Loucy (cell line): ENCODE measurements around the gene IFITM1.
A peak's percentile ranks its signal among the peaks of the same experiment; 100 is the strongest.

ENCODE experiments used
- H2AFZ ChIP-seq: fragments of 200-600 bp; sonication (generic); 2 replicates; pipeline ENCODE4 v1.6.0; 2016; ENCODE audit warnings: antibody characterized with exemption, mild to moderate bottlenecking, low read length, moderate library complexity
- H3F3A ChIP-seq: fragments of 200-600 bp; 2 replicates; pipeline ENCODE4 v1.6.0; 2016; ENCODE audit warnings: antibody characterized with exemption, low read depth, mild to moderate bottlenecking
- H3K27me3 ChIP-seq: fragments of 200-600 bp; sonication (generic); 2 replicates; pipeline ENCODE4 v1.6.1; 2014; ENCODE audit warnings: low read length, mild to moderate bottlenecking; ENCODE audit not compliant: insufficient read depth, poor library complexity, severe bottlenecking
- H3K36me3 ChIP-seq: fragments of 200-600 bp; sonication (generic); 2 replicates; pipeline ENCODE4 v1.6.1; 2016; ENCODE audit warnings: low read length; ENCODE audit not compliant: insufficient read depth
- H3K4me1 ChIP-seq: fragments of 200-600 bp; sonication (generic); 2 replicates; pipeline ENCODE4 v1.5.1; 2014; ENCODE audit warnings: low read length, mild to moderate bottlenecking; ENCODE audit not compliant: insufficient read depth, poor library complexity, severe bottlenecking
- H3K4me2 ChIP-seq: fragments of 200-600 bp; sonication (generic); 2 replicates; pipeline ENCODE4 v1.6.0; 2014; ENCODE audit warnings: antibody characterized with exemption, low read length, low read depth, mild to moderate bottlenecking; ENCODE audit not compliant: poor library complexity, severe bottlenecking
- H3K4me3 ChIP-seq: fragments of 200-600 bp; sonication (generic); 2 replicates; pipeline ENCODE4 v1.5.1; 2014; ENCODE audit warnings: low read length, mild to moderate bottlenecking, mixed read lengths; ENCODE audit not compliant: poor library complexity, severe bottlenecking
- H3K79me2 ChIP-seq: fragments of 200-600 bp; sonication (generic); 2 replicates; pipeline ENCODE4 v1.6.1; 2014; ENCODE audit warnings: low read length; ENCODE audit not compliant: insufficient read depth
- H3K9ac ChIP-seq: fragments of 200-600 bp; sonication (generic); 2 replicates; pipeline ENCODE4 v1.6.0; 2014; ENCODE audit warnings: mild to moderate bottlenecking, low read depth, low read length, moderate library complexity; ENCODE audit not compliant: poor library complexity, severe bottlenecking
- H3K9me2 ChIP-seq: fragments of 200-600 bp; sonication (generic); replicated peaks from 2 replicates; pipeline ENCODE4 v1.6.1; 2016; ENCODE audit warnings: low read depth, low read length, mixed read lengths
- H3K9me3 ChIP-seq: fragments of 200-600 bp; sonication (generic); 2 replicates; pipeline ENCODE4 v1.6.1; 2014; ENCODE audit warnings: mild to moderate bottlenecking, antibody characterized with exemption, low read length, low read depth; ENCODE audit not compliant: insufficient read depth
- H4K20me1 ChIP-seq: fragments of 200-600 bp; sonication (generic); 2 replicates; pipeline ENCODE4 v1.6.0; 2014; ENCODE audit warnings: antibody characterized with exemption, low read length, mild to moderate bottlenecking; ENCODE audit not compliant: insufficient read depth, poor library complexity, severe bottlenecking
- CTCF ChIP-seq: fragments of 200-600 bp; sonication (generic); conservative IDR thresholded peaks from 2 replicates; pipeline ENCODE4 v1.5.1; 2014; ENCODE audit warnings: mild to moderate bottlenecking, antibody characterized with exemption, low read length
- EZH2phosphoT487 ChIP-seq: fragments of 200-600 bp; IDR thresholded peaks from 2 replicates; pipeline ENCODE4 v1.6.1; 2018; ENCODE audit warnings: antibody characterized with exemption, mild to moderate bottlenecking, moderate library complexity, borderline replicate concordance

The IFITM1 gene

GRCh38 chr11:313787-314553 is at the start of gene IFITM1:
Gene IFITM1 (plus strand): TSS chr11:314040. CDS start chr11:314171, 131 bp downstream.
- no peak for TF ChIP-seq CTCF
- no peak for TF ChIP-seq EZH2phosphoT487
- peaks cover 79% of the 10 kb centered on the region for H3K79me2 ChIP-seq
- peak within 1 kb of the TSS; percentile 100 for H3K4me3 ChIP-seq
- H3K27me3 ChIP-seq = peaks cover 32% of the 10 kb centered on the region
- no peaks in the 10 kb centered on the region for H3K9me2 ChIP-seq
- peak within 1 kb of the TSS; percentile 93 for H3K4me2 ChIP-seq
- H3K36me3 ChIP-seq = peaks cover 30% of the 10 kb centered on the region
- H2AFZ ChIP-seq = no peak within 1 kb of the TSS
- H3K4me1 ChIP-seq = peaks cover 29% of the 10 kb centered on the region
- H4K20me1 ChIP-seq = peaks cover 44% of the 10 kb centered on the region
- peak within 1 kb of the TSS; percentile 100 for H3K9ac ChIP-seq
- no peaks in the 10 kb centered on the region for H3K9me3 ChIP-seq
- peaks cover 16% of the 10 kb centered on the region; the same call in 1 of the 2 replicates for H3F3A ChIP-seq

GRCh38 chr11:266676-267439 is 47.0 kb upstream of the IFITM1 start:
- Histone ChIP-seq H3K9me3 (no peaks in the 10 kb centered on the region), H4K20me1 (no peaks in the 10 kb centered on the region), H3K4me2 (peak overlapping the region; percentile 54)

GRCh38 chr11:267491-267994 is 46.3 kb upstream of the IFITM1 start:
- Histone ChIP-seq H4K20me1 (no peaks in the 10 kb centered on the region), H2AFZ (peak overlapping the region; percentile 47; the same call in 1 of the 2 replicates), H3K27me3 (no peaks in the 10 kb centered on the region), H3K9me3 (no peaks in the 10 kb centered on the region), H3K79me2 (peaks cover 6% of the 10 kb centered on the region; the same call in 1 of the 2 replicates), H3K4me1 (peaks cover 23% of the 10 kb centered on the region), H3F3A (peaks cover 11% of the 10 kb centered on the region; the same call in 1 of the 2 replicates), H3K4me2 (peak overlapping the region; percentile 92), H3K36me3 (no peaks in the 10 kb centered on the region), H3K9ac (peak overlapping the region; percentile 86), H3K4me3 (peak overlapping the region; percentile 75), H3K9me2 (no peaks in the 10 kb centered on the region)
- TF ChIP-seq CTCF (no peak), EZH2phosphoT487 (no peak)

More at GRCh38 chr11:266676-267439, 47.0 kb upstream of the IFITM1 start:
- H3F3A ChIP-seq = peaks cover 11% of the 10 kb centered on the region; the same call in 1 of the 2 replicates
- H3K4me3 ChIP-seq = no peak overlapping the region
- peaks cover 23% of the 10 kb centered on the region for H3K4me1 ChIP-seq
- H3K36me3 ChIP-seq = no peaks in the 10 kb centered on the region
- no peak overlapping the region for H2AFZ ChIP-seq
- no peaks in the 10 kb centered on the region for H3K9me2 ChIP-seq
- TF ChIP-seq EZH2phosphoT487 = no peak
- no peak for TF ChIP-seq CTCF
- H3K79me2 ChIP-seq = peaks cover 6% of the 10 kb centered on the region; the same call in 1 of the 2 replicates
- no peak overlapping the region for H3K9ac ChIP-seq
- H3K27me3 ChIP-seq = no peaks in the 10 kb centered on the region
